Naive thymus-derived CD4-positive, alpha-beta T cell (primary cell): ENCODE results near the gene RAB8B. TPM values are rescaled to one million over a fixed set of nuclear protein-coding genes. Genes with fewer than 3 reads are reported as not detected.

Experiments
- ATAC-seq: fragments of 150-1000 bp; cut with Tn5 transposase; 2 replicates; pipeline ENCODE4 v1.10.0; 2021; ENCODE audit warnings: mild to moderate bottlenecking, moderate library complexity
- CTCF ChIA-PET: fragments of 350-600 bp; sonication (Branson Sonifier 250); formaldehyde crosslinking; loops from one replicate; lab custom pipeline; 2021; ENCODE audit warnings: antibody characterized with exemption; lab: Charles Lee
- POLR2A ChIA-PET: fragments of 350-600 bp; sonication (Branson Sonifier 250); formaldehyde crosslinking; loops from one replicate; lab custom pipeline; 2021; ENCODE audit warnings: antibody characterized with exemption, inconsistent platforms; lab: Charles Lee
- DNase-seq, 9 donors: peaks; one replicate each; pipeline versions ENCODE4 v3.0.0 to v3.0.0-alpha.2; 2020 to 2022; ENCODE audit warnings: mixed read lengths in 1 of 9
- H3K27ac ChIP-seq: one replicate; pipeline ENCODE4 v1.7.0; 2013; ENCODE audit warnings: mild to moderate bottlenecking, low read depth, low read length, moderate library complexity
- H3K27me3 ChIP-seq, 2 donors: one replicate each; pipeline ENCODE4 v1.7.0; 2013; ENCODE audit warnings: low read length in 2 of 2, mild to moderate bottlenecking in 2 of 2, moderate library complexity in 2 of 2; ENCODE audit not compliant: control insufficient read depth in 2 of 2, insufficient read depth in 2 of 2
- H3K36me3 ChIP-seq, 3 experiments: 1 replicate in 2 of 3; 2 replicates in 1 of 3; pipeline ENCODE4 v1.7.0; 2013; ENCODE audit warnings: low read length in 3 of 3, mild to moderate bottlenecking in 3 of 3, moderate library complexity in 1 of 3; ENCODE audit not compliant: insufficient read depth in 3 of 3, control insufficient read depth in 2 of 3
- H3K4me1 ChIP-seq, 2 donors: one replicate each; pipeline ENCODE4 v1.7.0; 2013; ENCODE audit warnings: low read length in 2 of 2, mild to moderate bottlenecking in 2 of 2, moderate library complexity in 1 of 2; ENCODE audit not compliant: control insufficient read depth in 2 of 2, insufficient read depth in 2 of 2
- H3K4me3 ChIP-seq: 2 replicates; pipeline ENCODE4 v1.7.0; 2013; ENCODE audit warnings: mild to moderate bottlenecking, low read length
- H3K9me3 ChIP-seq, 3 experiments: 1 replicate in 2 of 3; 2 replicates in 1 of 3; pipeline ENCODE4 v1.7.0; 2013; ENCODE audit warnings: low read length in 3 of 3; ENCODE audit not compliant: control insufficient read depth in 2 of 3
- H3K27ac Mint-ChIP-seq, 9 donors: one replicate each; pipeline ENCODE4 v1.8.0; 2020 to 2022; ENCODE audit warnings: mixed read lengths in 9 of 9, mild to moderate bottlenecking in 8 of 9, moderate library complexity in 5 of 9, inconsistent platforms in 2 of 9
- H3K27me3 Mint-ChIP-seq, 5 donors: one replicate each; pipeline ENCODE4 v1.8.0; 2021 to 2022; ENCODE audit warnings: mixed read lengths in 5 of 5, mild to moderate bottlenecking in 1 of 5
- H3K36me3 Mint-ChIP-seq, 5 donors: one replicate each; pipeline ENCODE4 v1.8.0; 2020 to 2022; ENCODE audit warnings: mixed read lengths in 5 of 5, mild to moderate bottlenecking in 3 of 5, inconsistent platforms in 1 of 5
- H3K4me1 Mint-ChIP-seq, 7 donors: one replicate each; pipeline ENCODE4 v1.8.0; 2020 to 2022; ENCODE audit warnings: mixed read lengths in 7 of 7, mild to moderate bottlenecking in 3 of 7, inconsistent platforms in 1 of 7
- H3K4me3 Mint-ChIP-seq, 10 donors: one replicate each; pipeline ENCODE4 v1.8.0; 2020 to 2022; ENCODE audit warnings: mild to moderate bottlenecking in 10 of 10, mixed read lengths in 10 of 10, moderate library complexity in 6 of 10, inconsistent platforms in 2 of 10
- H3K9me3 Mint-ChIP-seq, 11 donors: one replicate each; pipeline ENCODE4 v1.8.0; 2020 to 2022; ENCODE audit warnings: mixed read lengths in 11 of 11, mild to moderate bottlenecking in 4 of 11, inconsistent platforms in 1 of 11, moderate library complexity in 1 of 11
- intact Hi-C, 2 donors: fragments of 100-400 bp; cut with micrococcal nuclease; formaldehyde crosslinking; loops; one replicate each; pipeline ENCODE4 v1.15.1; 2023
- polyA plus RNA-seq, 2 donors: library from polyadenylated mRNA; unstranded; fragments of 300-500 nt; fragmentation: Illumina TruSeq; gene quantifications; one replicate each; pipeline ENCODE4 v1.2.3, GENCODE V29; 2021
- total RNA-seq, 6 experiments: library from RNA in 5 of 6; stranded (reverse) in 5 of 6; gene quantifications; 1 replicate in 5 of 6; 2 replicates in 1 of 6; pipeline ENCODE4 v1.2.3 and lab custom pipeline; 2021 to 2026

RAB8B gene
- total and polyA plus RNA-seq, 7 experiments from 2014 or later, result 30.4 to 100 (median 60.6) TPM

- DNase-seq, result no peak
- H3K27ac Mint-ChIP-seq, result peak overlapping the region; percentile 68 to 98 (median 86)
- H3K9me3 Mint-ChIP-seq, result no peaks in the 10 kb centered on the region
- H3K36me3 Mint-ChIP-seq, result peaks cover 0 to 14% (median 0%) of the 10 kb centered on the region in 5 donors
- H3K9me3 ChIP-seq, result no peaks in the 10 kb centered on the region
- H3K4me3 ChIP-seq, result peak overlapping the region; percentile 71
- H3K27me3 Mint-ChIP-seq, result no peaks in the 10 kb centered on the region
- ChIA-PET POLR2A (interaction anchor here (0.6 to 5.7 kb wide), 8 partner anchors 8 to 141 kb away, joined by 3 to 52 read pairs (median 5); partner anchors contain the start of gene RPS27L), CTCF (interaction anchor here (0.9 to 1.8 kb wide), 3 partner anchors 31 to 140 kb away, joined by 3 to 4 read pairs (median 4); no protein-coding TSS in a partner anchor)
- peaks cover 0 to 17% (median 0%) of the 10 kb centered on the region in 3 experiments for H3K36me3 ChIP-seq
- peaks cover 23 to 49% (median 46%) of the 10 kb centered on the region in 7 donors for H3K4me1 Mint-ChIP-seq
- H3K27ac ChIP-seq, result peak overlapping the region; percentile 82
- H3K4me3 Mint-ChIP-seq, result peak overlapping the region; percentile 66 to 93 (median 89)
- no peaks in the 10 kb centered on the region for H3K27me3 ChIP-seq
- peaks cover 10 to 21% of the 10 kb centered on the region in 2 donors for H3K4me1 ChIP-seq
- intact Hi-C loops, result loop anchor here (1.0 to 10.0 kb wide), 12 partner anchors 32 to 1908 kb away; partner anchors contain the start of genes RAB8B (in 2 of the 2), RPS27L (in 2 of the 2), CLPX (in 1 of the 2) and LACTB (in 1 of the 2)
- ATAC-seq, result no peak
Measured at GRCh38 chr15:63276342-63277037, 87.1 kb downstream of the RAB8B start.

GRCh38 chr15:63277038-63277892 lies 87.9 kb downstream of the RAB8B start, which contains the start of gene APH1B:
Gene APH1B (plus strand): TSS chr15:63277605. CDS start chr15:63277624, 19 bp downstream.
- ATAC-seq (peak; percentile 92), DNase-seq (peak; percentile 62 to 80 (median 74))
- peaks cover 23 to 49% (median 46%) of the 10 kb centered on the region in 7 donors for H3K4me1 Mint-ChIP-seq
- Histone ChIP-seq H3K27ac (peak within 1 kb of the TSS; percentile 96), H3K36me3 (peaks cover 0 to 17% (median 0%) of the 10 kb centered on the region in 3 experiments), H3K4me1 (peaks cover 10 to 21% of the 10 kb centered on the region in 2 donors), H3K9me3 (no peaks in the 10 kb centered on the region), H3K27me3 (no peaks in the 10 kb centered on the region), H3K4me3 (peak within 1 kb of the TSS; percentile 71)
- no peaks in the 10 kb centered on the region for H3K27me3 Mint-ChIP-seq
- no peaks in the 10 kb centered on the region for H3K9me3 Mint-ChIP-seq
- peak within 1 kb of the TSS; percentile 75 to 98 (median 86) for H3K27ac Mint-ChIP-seq
- peak within 1 kb of the TSS; percentile 78 to 93 (median 89) for H3K4me3 Mint-ChIP-seq
- ChIA-PET CTCF (interaction anchor here (1.1 to 1.8 kb wide), 4 partner anchors 11 to 229 kb away, joined by 4 to 8 read pairs (median 4); no protein-coding TSS in a partner anchor), POLR2A (interaction anchor here (0.6 to 5.7 kb wide), 8 partner anchors 11 to 142 kb away, joined by 3 to 52 read pairs (median 6); partner anchors contain the start of gene RPS27L)
- intact Hi-C loops, result loop anchor here (1.0 to 10.0 kb wide), 12 partner anchors 32 to 1908 kb away; partner anchors contain the start of genes RAB8B (in 2 of the 2), RPS27L (in 2 of the 2), CLPX (in 1 of the 2) and LACTB (in 1 of the 2)
- H3K36me3 Mint-ChIP-seq, result peaks cover 0 to 11% (median 0%) of the 10 kb centered on the region in 5 donors

- DNase-seq, result peak in 1 of 9 donors; percentile 16
- Histone ChIP-seq H3K4me1 (peaks cover 10 to 21% of the 10 kb centered on the region in 2 donors), H3K27ac (peak overlapping the region; percentile 96), H3K9me3 (no peaks in the 10 kb centered on the region), H3K27me3 (no peaks in the 10 kb centered on the region), H3K36me3 (peaks cover 0 to 17% (median 0%) of the 10 kb centered on the region in 3 experiments), H3K4me3 (peak overlapping the region; percentile 65)
- peaks cover 0 to 10% (median 0%) of the 10 kb centered on the region in 5 donors for H3K36me3 Mint-ChIP-seq
- ChIA-PET CTCF (interaction anchor here (0.5 to 1.8 kb wide), 6 partner anchors 10 to 1552 kb away, joined by 3 to 8 read pairs (median 4); no protein-coding TSS in a partner anchor), POLR2A (interaction anchor here (0.6 to 5.7 kb wide), 11 partner anchors 17 to 864 kb away, joined by 3 to 52 read pairs (median 3); partner anchors contain the start of genes LACTB and RPS27L)
- no peaks in the 10 kb centered on the region for H3K27me3 Mint-ChIP-seq
- peak; percentile 18 for ATAC-seq
- no peaks in the 10 kb centered on the region for H3K9me3 Mint-ChIP-seq
- peak overlapping the region; percentile 76 to 93 (median 83) for H3K4me3 Mint-ChIP-seq
- intact Hi-C loops, result loop anchor here (1.0 to 10.0 kb wide), 12 partner anchors 33 to 1907 kb away; partner anchors contain the start of genes RAB8B (in 2 of the 2), RPS27L (in 2 of the 2), CLPX (in 1 of the 2) and LACTB (in 1 of the 2)
- peaks cover 23 to 49% (median 46%) of the 10 kb centered on the region in 7 donors for H3K4me1 Mint-ChIP-seq
- peak overlapping the region; percentile 63 to 90 (median 85) for H3K27ac Mint-ChIP-seq
Measured at GRCh38 chr15:63277893-63278456, 88.6 kb downstream of the RAB8B start.

- intact Hi-C loops, result loop anchor here in 1 of 2 donors (10.0 kb wide), 1 partner anchor 312 kb away; the partner anchor contains the start of gene FBXL22
- H3K27ac Mint-ChIP-seq, result no peak overlapping the region
Measured at GRCh38 chr15:63283126-63283525, 93.7 kb downstream of the RAB8B start.

GRCh38 chr15:63284335-63284734 lies 94.9 kb downstream of the RAB8B start:
- ATAC-seq (no peak), DNase-seq (no peak)
- H3K4me3 Mint-ChIP-seq, result no peak overlapping the region
- peaks cover 5 to 20% (median 10%) of the 10 kb centered on the region in 7 donors for H3K4me1 Mint-ChIP-seq
- H3K27ac Mint-ChIP-seq, result no peak overlapping the region
- peaks cover 0 to 31% (median 7%) of the 10 kb centered on the region in 5 donors for H3K36me3 Mint-ChIP-seq
- H3K27me3 Mint-ChIP-seq, result no peaks in the 10 kb centered on the region
- no peak overlapping the region for H3K4me3 ChIP-seq
- no peaks in the 10 kb centered on the region for H3K9me3 Mint-ChIP-seq
- no peaks in the 10 kb centered on the region for H3K27me3 ChIP-seq
- POLR2A ChIA-PET, result interaction anchor here (0.8 to 1.6 kb wide), 2 partner anchors 8 to 23 kb away, joined by 3 to 4 read pairs; no protein-coding TSS in a partner anchor
- intact Hi-C loops, result loop anchor here in 1 of 2 donors (10.0 kb wide), 1 partner anchor 310 kb away; the partner anchor contains the start of gene FBXL22
- peaks cover 0 to 22% (median 4%) of the 10 kb centered on the region in 3 experiments for H3K36me3 ChIP-seq
- no peaks in the 10 kb centered on the region for H3K4me1 ChIP-seq
- CTCF ChIA-PET, result no interaction called here
- no peaks in the 10 kb centered on the region for H3K9me3 ChIP-seq
- no peak overlapping the region for H3K27ac ChIP-seq

More at GRCh38 chr15:63283126-63283525, 93.7 kb downstream of the RAB8B start:
- no peak overlapping the region for H3K4me3 Mint-ChIP-seq
- Histone ChIP-seq H3K27me3 (no peaks in the 10 kb centered on the region), H3K27ac (no peak overlapping the region), H3K4me1 (peaks cover 1 to 5% of the 10 kb centered on the region in 2 donors), H3K9me3 (no peaks in the 10 kb centered on the region), H3K36me3 (peaks cover 0 to 22% (median 0%) of the 10 kb centered on the region in 3 experiments), H3K4me3 (no peak overlapping the region)
- peaks cover 5 to 26% (median 15%) of the 10 kb centered on the region in 7 donors for H3K4me1 Mint-ChIP-seq
- ChIA-PET POLR2A (interaction anchor here (1.6 kb wide), 1 partner anchor 24 kb away, joined by 4 read pairs; no protein-coding TSS in a partner anchor), CTCF (no interaction called here)
- no peaks in the 10 kb centered on the region for H3K9me3 Mint-ChIP-seq
- no peak for DNase-seq
- H3K27me3 Mint-ChIP-seq, result no peaks in the 10 kb centered on the region
- H3K36me3 Mint-ChIP-seq, result peaks cover 0 to 28% (median 7%) of the 10 kb centered on the region in 5 donors
- ATAC-seq, result peak; percentile 71
